GM18861 (cell line): ENCODE results near the gene SPIRE1.
A peak's percentile ranks its signal among the peaks of the same experiment; 100 is the strongest.

Source experiments
- ATAC-seq: cut with Tn5 transposase; IDR thresholded peaks from one replicate; pipeline ENCODE4 v1.9.1; 2021; ENCODE audit not compliant: unreplicated experiment

The SPIRE1 gene

DNA sequence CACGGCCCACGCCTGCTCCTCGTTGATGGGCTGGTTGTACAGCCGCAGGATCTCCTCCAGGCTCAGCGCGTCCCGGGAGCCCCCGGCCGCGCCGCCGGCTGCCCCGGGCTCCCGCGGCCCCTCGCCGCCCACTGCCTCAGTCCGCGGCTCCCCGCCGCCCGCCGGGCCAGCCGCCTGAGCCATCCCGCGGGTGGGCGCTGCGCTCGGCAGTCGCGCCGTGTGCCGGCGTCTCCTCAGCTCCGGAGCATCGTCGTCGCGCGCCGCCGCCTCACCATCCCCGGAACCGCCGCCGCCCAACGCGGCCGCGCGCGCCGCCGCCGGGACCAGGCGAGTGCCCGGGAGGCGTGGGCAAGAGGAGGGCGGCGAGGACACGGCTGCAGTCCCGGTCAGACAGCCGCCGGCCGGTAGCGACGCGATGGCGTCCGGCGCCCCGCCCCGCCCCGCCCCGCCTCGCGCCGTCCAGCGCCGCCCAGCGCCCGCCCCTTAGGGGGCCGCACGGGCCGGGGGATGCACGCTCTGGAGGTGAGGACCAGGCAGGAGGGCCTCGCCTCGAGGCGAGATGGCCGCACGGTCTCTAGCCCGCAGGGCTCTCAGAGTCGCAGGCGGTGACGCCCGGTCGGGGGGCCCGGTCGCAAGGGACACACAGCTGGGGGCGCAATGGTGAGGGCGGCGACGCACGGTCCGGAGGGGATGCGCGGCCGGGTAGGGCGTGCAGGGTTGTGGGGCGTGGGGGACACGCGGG, at the start of gene SPIRE1:
SPIRE1 (minus strand) TSS at position 424 of the 742 bp plus-strand sequence; CDS start at position 183, 241 bp downstream.
- ATAC-seq, result no peak

DNA sequence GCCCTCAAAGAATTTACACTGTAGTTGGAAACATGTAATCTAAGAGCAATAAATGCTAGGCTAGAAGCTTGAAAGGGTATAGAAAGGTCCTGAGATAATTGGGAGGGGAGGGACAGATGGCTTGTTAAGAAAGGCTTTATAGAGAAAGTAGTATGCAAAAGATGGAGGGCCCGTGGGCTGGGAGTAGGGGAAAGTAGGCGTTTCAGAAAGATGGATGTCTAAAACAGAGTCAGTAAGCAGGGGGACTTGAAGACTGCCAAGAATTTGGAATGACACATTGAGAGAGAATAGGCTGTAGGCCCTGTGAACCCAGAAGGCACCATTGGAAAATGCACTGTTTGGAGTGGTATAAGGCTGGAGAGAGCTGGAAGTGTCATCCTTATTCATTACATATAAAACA, 45.8 kb upstream of the SPIRE1 start:
- ATAC-seq, result no peak

DNA sequence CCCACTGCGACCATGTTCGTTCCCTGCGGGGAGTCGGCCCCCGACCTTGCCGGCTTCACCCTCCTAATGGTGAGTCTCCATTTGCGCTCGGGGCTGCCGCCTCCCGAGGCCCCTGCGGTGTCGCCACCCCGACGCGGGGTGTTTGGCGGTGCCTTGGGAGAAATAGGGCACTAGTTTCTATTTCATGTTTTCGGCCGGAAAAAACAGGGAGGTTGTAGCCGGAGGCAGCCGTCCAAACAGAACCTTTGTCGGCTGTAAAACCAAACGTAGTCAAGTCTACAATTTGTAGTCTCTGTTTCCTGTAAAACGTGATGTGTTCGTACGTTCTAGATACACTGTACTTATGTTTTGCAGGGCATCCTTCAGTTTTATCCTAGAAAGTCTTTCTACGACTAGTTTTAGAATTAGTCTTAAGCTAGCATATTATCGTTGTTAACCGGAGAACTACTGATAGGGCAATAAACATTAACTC, 45.2 kb upstream of the SPIRE1 start:
- no peak for ATAC-seq

DNA sequence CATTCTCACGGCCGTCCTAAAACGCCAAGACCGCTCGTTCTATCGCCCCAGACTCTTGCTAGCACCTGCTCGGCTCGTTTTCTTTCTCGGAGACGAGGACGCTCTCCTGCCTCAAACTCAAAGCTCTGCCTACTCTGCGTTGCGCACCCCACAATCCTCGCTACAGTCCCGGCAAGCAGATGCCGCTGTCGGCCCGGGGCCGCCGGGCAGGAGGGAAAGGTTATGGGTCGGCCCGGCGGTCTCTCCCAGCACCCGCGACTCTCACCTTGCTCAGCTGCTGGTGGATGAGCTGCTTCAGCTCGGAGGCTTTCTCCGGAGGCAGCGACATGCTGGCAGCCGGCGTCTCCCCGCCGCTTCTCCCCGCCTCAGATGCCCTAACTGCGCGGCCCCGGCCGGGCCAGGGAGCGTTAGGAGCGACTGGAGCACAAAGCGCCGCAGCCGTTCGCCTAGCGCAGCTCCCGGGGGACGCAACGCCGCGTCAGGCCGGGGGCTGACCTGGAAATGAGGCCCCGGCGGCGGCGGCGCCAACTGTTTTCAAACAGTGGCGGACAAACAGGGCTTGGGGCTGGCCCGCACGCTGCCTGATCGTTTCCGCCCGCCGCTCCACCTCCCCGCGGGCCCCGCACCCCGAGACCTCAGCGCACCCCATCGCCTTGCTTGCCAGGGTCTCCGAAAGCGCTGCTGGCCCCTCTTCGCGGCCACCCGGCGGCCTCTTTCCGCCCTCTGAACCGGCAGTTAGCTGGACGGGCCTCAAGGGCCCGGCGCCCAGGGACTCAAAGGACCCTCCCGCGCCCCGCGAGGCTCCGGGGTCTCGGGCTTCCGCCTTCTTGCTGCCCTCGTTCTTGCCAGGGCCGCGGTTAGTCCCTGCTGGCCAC, 44.6 kb upstream of the SPIRE1 start, which contains the start of the genes CEP76 and PSMG2:
CEP76 (minus strand) TSS at position 503 of the 875 bp plus-strand sequence; CDS start at position 328, 175 bp downstream.
PSMG2 (plus strand) TSS at position 822 of the 875 bp plus-strand sequence. CDS start 66 bp downstream, outside the sequence.
- peak; percentile 67 for ATAC-seq

DNA sequence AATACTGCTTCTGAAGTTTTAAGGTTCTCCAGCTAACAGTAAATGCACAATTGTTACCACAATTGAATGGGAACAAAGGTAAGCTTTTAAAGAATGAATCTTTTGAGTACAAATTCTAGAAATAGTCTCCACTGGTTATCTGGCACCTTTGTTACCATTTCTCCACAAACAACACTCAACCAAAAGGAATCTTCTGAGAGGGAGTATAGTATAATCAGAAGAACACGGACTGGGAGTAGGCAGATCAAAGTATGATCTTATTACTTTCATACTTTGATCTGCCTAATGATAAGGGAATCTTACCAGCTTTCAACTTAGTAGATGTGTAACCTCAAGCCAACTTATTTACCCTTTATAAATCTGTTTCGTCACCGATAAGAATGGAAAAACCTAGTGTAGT, 43.3 kb upstream of the SPIRE1 start:
- no peak for ATAC-seq

DNA sequence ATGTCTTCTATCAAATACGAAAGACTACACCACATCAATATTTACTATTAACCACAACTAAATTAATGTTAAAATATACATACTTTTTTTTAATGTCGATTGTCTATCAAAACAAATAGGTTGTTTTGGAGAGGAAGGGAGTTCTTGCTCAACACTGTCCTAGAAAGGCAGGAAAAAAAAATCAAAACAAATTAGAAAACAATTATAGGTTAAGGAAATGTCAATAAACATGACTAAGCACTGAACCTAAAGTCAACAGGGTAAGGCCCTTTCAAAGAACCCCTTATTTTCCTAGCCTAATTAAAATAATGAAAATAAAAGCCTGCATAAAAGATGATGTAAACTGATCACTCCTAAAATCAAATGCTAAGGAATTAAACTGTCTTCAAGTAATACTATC, 41.8 kb upstream of the SPIRE1 start:
- no peak for ATAC-seq

DNA sequence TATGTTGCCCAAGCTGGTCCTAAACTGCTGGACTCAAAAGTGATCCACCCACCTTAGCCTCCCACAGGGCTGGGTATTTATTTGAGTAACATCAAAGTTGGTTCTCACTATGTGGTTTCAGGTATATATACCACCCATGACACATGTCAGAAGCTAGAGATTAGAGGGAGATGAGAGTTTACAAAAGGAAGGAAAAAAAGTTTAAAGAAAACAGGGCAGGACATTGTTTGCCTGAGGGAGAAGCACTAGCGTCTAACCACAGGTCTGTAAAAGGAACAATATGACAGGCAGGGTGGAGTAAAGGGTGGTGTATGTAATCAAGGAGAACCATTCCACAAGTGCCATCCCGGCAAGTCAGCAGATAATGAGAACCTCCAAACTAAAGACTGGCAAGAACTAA, 36.1 kb upstream of the SPIRE1 start:
- ATAC-seq, result no peak

DNA sequence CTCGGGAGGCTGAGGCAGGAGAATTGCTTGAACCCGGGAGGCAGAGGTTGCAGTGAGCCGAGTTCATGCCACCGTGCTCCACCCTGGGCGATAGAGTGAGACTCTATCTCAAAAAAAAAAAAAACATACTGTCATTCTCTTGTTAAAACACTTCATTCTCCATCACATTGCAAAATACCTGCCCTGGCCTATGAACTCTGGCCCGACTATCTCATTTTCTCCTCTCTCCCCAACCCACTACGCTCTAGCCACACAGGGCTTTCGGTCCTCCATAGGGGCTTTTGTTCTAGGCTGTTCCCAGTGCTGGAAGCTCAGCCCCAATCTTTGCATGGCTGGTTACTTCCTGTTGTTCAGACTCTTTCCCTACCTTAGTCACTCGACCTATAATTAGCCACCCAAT, 34.3 kb upstream of the SPIRE1 start:
- ATAC-seq, result no peak

DNA sequence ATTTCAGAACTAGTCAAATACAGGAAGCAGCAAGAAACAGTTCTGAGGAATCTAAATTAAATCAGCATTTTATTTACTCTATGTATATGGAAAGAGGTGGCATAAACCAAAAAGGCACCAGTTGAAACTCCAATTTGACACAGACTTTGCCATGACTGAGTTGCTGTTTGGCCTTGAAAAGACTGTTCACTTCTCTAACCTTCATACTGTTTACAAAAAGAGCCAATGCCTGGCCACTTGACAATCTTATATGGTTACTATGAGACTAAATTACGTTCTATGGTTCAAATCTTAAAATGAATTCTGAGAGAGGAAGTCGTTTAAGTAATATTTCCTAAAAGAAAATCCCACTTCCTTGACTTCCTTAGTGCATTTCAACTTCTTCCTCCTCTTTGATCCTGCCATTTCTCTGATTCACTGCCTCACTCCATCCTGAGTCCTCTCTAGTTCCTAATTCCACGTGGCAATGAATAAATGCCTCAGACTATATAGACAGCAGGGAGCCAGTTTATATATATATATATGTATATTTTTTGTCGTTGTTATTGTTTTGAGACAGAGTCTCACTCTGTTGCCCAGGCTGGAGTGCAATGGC, 31.4 kb upstream of the SPIRE1 start:
- ATAC-seq, result no peak

DNA sequence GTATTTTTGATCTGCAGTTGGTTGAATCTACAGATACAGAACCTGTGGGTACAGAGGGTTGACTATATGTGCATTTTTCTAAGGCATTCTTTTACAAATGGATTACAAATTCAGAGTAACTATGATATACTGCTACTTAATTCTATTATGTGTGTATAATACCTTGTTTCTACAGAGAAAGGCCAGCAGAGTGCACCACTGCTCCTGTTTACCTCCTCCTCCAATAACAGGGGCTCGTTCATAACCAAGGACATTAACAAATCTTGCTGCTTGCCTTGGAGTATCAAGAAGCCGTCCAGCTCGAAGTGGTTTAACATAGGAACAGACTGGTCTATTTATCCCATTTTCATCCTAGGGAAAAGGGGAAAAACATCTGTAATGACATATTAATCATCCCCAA, 28.2 kb upstream of the SPIRE1 start:
- no peak for ATAC-seq

DNA sequence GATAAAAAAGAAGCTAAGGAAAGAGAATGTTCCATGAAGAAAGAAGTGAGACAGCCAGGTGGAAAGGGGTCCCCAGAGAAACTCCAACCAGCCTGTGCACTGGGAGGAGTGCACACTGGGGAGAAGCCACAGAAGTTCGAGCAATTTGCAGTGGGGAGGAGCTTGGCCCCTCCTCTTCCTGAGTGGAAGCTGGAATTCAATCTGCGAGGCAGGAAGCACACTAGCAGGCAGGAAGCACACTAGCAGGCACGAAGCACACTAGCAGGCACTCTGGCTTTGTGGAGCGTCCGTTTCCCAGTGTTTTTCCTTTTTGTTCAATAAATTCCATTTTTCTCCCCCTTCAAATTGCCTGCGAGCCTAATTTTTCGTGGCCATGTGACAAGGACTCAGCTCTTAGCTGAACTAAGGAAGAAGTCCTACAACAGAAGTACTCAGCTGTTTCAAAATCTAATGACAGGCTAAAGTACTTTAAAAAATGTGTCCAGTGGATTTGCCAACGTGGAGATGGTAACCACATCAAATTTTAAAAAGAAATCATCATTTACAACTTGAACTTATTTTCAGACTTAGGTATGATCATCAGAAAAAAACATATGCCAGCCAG, 21.4 kb upstream of the SPIRE1 start:
- ATAC-seq, result no peak

DNA sequence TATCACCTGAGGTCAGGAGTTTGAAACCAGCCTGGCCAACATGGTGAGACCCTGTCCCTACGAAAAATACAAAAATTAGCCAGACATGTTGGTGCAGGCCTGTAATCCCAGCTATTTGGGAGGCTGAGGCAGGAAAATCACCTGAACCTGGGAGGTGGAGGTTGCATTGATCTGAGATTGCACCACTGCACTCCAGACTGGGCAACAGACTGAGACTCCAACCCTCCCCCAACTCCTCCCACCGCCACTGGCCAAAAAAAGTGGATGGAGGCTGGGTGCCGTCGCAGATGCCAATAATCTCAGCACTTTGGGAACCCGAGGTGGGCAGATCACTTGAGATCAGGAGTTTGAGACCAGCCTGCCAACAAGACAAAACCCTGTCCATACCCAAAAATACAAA, 10.1 kb upstream of the SPIRE1 start:
- ATAC-seq, result no peak

DNA sequence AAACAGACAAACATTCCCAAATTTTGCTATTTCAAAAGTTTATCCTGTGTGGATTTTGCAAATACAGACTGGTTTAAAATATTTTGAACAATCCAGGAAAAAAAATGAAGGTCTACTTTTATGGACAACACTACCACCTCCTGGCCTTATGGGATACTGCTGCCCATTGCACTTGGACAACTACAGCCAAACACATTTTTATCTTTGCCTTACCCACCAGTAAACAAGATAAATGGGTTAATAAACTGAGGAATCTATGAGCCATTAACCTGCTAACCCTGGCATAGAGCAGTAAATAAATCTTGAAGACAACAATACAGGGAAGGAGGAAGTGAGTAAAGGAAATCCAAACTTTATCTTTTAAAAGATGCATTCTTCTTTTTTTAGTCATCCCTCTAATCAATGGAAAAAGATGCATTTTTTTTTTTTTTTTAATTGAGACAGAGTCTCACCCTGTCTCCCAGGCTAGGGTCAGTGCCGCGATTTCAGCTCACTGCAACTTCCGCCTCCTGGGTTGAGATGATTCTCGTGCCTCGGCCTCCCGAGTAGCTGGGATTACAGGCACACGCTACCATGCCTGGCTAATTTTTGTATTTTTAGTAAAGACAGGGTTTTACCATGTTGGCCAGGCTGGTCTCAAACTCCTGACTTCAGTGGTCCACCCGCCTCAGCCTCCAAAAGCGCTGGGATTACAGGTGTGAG, 2.1 kb upstream of the SPIRE1 start:
- ATAC-seq, result no peak

DNA sequence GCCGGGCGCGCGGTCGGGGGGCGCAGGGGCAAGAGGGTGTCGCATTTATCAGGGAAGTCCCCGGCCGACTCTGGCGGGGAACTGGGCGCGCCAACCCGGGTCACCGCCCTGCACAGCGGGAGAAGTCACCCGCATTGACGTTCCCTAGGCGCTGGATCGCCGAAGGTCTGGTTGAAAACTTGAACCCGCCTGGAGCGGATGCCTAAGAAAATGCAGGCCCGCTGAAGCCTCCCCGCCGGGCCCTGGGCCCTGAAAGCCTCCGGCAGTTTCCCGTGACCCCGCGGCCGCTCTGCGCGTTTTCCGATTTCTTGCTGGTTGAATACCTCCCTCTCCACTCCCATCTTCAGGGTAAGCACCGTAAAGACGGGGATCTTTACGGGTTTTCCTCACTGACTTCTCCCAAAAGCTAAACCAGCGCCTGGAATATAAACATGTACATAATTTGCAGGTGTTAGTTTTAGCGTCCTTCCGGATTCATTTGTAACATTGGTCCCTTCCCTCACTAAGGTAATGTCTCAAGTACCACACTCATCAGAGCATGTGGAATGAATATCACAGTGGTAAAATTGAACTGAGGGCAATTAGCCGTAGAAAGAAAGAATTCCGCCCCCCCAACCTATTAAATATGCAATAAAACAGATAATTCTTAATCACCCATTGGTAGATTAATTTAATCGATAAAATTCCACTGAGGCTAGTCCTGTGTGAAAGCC, 675 bp upstream of the SPIRE1 start:
- no peak for ATAC-seq

DNA sequence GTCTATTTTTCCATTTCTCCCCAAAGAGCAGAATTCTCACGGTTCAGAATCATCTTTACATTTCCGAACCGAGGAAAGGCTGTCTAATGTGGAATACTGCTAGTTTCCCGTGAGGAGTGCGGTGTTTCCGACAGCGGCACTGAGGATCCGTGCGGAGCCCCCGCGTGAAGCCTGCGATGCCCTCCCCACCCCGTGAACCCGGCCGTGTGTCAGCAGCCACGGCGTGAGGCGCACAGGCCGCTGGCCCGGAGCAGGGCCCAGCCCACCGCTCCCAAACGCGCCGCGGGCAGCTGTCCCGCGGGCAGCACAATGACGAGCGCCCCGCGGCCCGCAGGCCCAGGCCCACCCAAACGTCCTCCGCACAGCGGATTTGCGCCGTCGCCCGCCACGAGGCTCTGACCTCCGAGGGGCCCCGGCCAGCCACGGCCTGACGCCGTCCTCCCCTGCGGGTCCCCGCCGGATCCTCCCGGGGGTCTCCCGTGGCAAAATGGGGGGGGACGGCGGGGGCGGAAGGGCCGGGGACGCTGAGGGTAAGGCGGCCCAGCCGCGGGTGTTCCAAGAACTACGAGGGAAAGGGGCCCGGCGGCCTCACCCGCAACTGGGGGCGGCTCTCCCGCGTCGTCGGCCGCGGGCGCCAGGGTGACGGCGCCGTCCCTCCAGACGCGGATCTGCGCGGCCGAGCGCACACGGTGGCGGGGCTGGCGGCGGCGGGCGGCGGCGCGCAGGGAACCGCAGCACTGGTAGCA, 796 bp downstream of the SPIRE1 start:
- no peak for ATAC-seq

DNA sequence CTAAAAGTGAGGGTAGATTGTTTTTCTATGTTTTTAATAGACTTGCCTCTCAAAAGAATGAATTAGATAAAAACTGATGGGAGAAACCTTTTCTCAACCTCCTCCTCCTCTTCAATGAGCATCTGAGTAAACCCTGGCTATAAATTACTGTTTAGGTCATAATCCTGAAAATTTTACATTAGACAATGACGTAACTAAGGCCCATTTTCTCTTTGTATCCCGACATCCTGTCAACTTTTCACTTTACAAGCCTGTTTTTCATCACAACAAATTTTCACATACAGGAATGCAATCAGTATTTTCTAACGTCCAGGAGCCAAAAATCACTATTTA, 1.3 kb downstream of the SPIRE1 start:
- ATAC-seq, result no peak

DNA sequence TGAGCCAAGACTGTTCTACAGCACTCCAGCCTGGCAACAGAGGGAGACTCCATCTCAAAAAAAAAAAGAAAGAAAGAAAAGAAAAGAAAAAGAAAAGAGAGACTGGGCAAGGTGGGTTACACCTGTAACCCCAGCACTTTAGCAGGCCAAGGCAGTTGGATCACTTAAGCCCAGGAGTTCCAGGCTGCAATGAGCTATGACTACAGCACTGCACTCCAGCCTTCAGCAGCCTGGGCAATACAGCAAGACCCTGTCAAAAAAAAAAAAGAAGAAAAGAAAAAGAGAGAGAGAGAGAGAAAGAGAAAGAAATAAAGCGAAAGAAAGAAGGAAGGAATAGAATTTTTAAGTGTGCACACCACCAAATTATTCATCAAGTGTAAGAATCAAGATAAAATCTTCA, 2.9 kb downstream of the SPIRE1 start:
- no peak for ATAC-seq

DNA sequence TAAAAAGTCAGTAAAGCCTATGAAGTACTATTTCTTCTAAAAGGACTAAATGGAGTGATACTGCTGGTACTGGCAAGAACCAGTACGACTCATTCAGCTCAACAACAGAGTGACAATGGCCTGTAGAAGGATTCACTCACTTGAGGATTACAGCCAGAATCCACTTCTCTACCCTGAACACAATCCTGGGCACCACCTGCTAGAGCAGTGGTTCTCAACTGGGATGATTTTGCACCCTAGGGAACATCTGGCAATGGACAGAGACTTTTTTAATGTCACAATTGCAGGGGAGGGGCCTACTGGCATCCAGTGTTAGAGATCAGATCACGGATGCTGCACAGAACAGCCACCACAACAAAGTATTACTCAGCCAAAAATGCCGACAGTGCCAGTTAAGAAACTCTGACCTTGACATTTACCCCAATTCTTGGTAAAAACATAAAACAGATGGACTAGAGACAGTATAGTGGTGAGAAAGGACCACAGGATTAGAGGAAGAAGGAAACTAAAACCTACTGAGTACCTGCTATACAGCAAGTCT, 5.0 kb downstream of the SPIRE1 start:
- no peak for ATAC-seq

DNA sequence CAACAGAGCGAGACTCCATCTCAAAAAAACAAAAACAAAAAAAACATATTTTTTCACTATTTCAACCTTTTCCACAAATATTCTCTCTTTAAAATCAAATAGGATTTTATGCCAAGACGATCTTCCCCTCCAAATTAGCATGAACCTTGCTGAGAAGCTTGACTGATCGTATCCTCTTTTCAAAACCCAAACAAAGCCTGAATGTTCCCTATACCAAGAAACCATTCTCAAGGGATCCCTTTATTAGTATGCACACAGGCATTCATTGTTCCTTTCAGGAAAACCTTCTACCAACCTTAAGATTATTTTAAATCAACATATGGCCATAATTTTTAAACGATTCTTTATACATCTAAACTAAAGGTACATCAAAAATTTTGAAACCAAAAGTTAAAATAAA, 6.3 kb downstream of the SPIRE1 start:
- ATAC-seq, result no peak
